Left ventricle myocardium inferior (tissue), 1 donor: ENCODE results near the gene SNAPC3. TPM values are rescaled to one million over a fixed set of nuclear protein-coding genes. Genes with fewer than 3 reads are reported as not detected.
"Not testable (repeated sequence)": the region's sequence is repeated elsewhere in the genome, so short reads cannot be mapped to it uniquely, and the experiment has no call there.

Experiments used
- DNase-seq: peaks from one replicate; pipeline ENCODE4 v3.0.0-alpha.2; 2020
- H3K27ac ChIP-seq: fragments of 200-600 bp; replicated peaks from 2 replicates; pipeline ENCODE4 v1.8.0; 2021
- H3K27me3 ChIP-seq: fragments of 200-600 bp; 2 replicates; pipeline ENCODE4 v1.8.0; 2021; ENCODE audit warnings: low read depth
- H3K36me3 ChIP-seq: fragments of 200-600 bp; 2 replicates; pipeline ENCODE4 v1.8.0; 2021
- H3K4me1 ChIP-seq: fragments of 200-600 bp; 2 replicates; pipeline ENCODE4 v1.8.0; 2021
- H3K4me3 ChIP-seq: fragments of 200-600 bp; 2 replicates; pipeline ENCODE4 v1.8.0; 2021; ENCODE audit warnings: mild to moderate bottlenecking, moderate library complexity
- H3K9me3 ChIP-seq: fragments of 200-600 bp; replicated peaks from 2 replicates; pipeline ENCODE4 v1.8.0; 2021
- CTCF ChIP-seq: fragments of 200-600 bp; IDR thresholded peaks from 2 replicates; pipeline ENCODE4 v1.8.0; 2021; ENCODE audit warnings: antibody characterized with exemption, mild to moderate bottlenecking, borderline replicate concordance
- intact Hi-C: fragments of 100-400 bp; cut with micrococcal nuclease; formaldehyde crosslinking; loops from one replicate; pipeline ENCODE4 v1.11.0; 2022
- total RNA-seq: library from RNA; stranded (reverse); fragmentation: NEBNext Ultra II Directional; extraction: Animal tissue kit (Norgen Biotek cat#: 25700); gene quantifications from one replicate; pipeline ENCODE4 v1.2.1, GENCODE V29; 2021
- donor health status: DM: no; HTN: yes; CAD: no; lungs with severe emphysema.

The SNAPC3 gene
- total RNA-seq, 1 donor from 2014 or later: 32.2 TPM

- Histone ChIP-seq H3K27me3 (no peaks in the 10 kb centered on the region), H3K36me3 (peaks cover 27% of the 10 kb centered on the region), H3K4me1 (peaks cover 72% of the 10 kb centered on the region), H3K9me3 (no peaks in the 10 kb centered on the region), H3K4me3 (no peak overlapping the region), H3K27ac (peak overlapping the region; percentile 27)
- no peak for TF ChIP-seq CTCF
- intact Hi-C loops: loop anchor here (10.0 kb wide), 1 partner anchor 121 kb away; the partner anchor contains the start of gene TTC39B
- no peak for DNase-seq
Observed at GRCh38 chr9:15426019-15426418, 3.3 kb downstream of the SNAPC3 start.

GRCh38 chr9:15427702-15428101, 5.0 kb downstream of the SNAPC3 start:
- intact Hi-C loops: loop anchor here (10.0 kb wide), 1 partner anchor 123 kb away; the partner anchor contains the start of gene TTC39B
- H3K27ac ChIP-seq, H3K9me3 ChIP-seq, H3K4me3 ChIP-seq, H3K27me3 ChIP-seq, DNase-seq: not testable (repeated sequence)
- Histone ChIP-seq H3K36me3 (peaks cover 27% of the 10 kb centered on the region), H3K4me1 (peaks cover 81% of the 10 kb centered on the region)

GRCh38 chr9:15430920-15431844, 8.5 kb downstream of the SNAPC3 start:
- intact Hi-C loops: no loop called here
- H3K9me3 ChIP-seq: no peaks in the 10 kb centered on the region
- no peak for TF ChIP-seq CTCF
- no peak overlapping the region for H3K4me3 ChIP-seq
- H3K27ac ChIP-seq: peak overlapping the region; percentile 16
- no peak for DNase-seq
- peaks cover 36% of the 10 kb centered on the region for H3K36me3 ChIP-seq
- H3K4me1 ChIP-seq: peaks cover 49% of the 10 kb centered on the region
- H3K27me3 ChIP-seq: no peaks in the 10 kb centered on the region

GRCh38 chr9:15433191-15433590, 10.5 kb downstream of the SNAPC3 start:
- H3K4me1 ChIP-seq: peaks cover 40% of the 10 kb centered on the region
- H3K36me3 ChIP-seq: peaks cover 41% of the 10 kb centered on the region
- intact Hi-C loops: no loop called here
- TF ChIP-seq CTCF: no peak
- DNase-seq: no peak
- no peak overlapping the region for H3K27ac ChIP-seq
- no peaks in the 10 kb centered on the region for H3K9me3 ChIP-seq
- H3K27me3 ChIP-seq: no peaks in the 10 kb centered on the region
- H3K4me3 ChIP-seq: no peak overlapping the region

- DNase-seq: no peak
- Histone ChIP-seq H3K4me3 (no peak overlapping the region), H3K9me3 (no peaks in the 10 kb centered on the region), H3K27ac (no peak overlapping the region), H3K27me3 (no peaks in the 10 kb centered on the region), H3K36me3 (peaks cover 41% of the 10 kb centered on the region), H3K4me1 (peaks cover 41% of the 10 kb centered on the region)
- no peak for TF ChIP-seq CTCF
- intact Hi-C loops: no loop called here
Observed at GRCh38 chr9:15433661-15434060, 11.0 kb downstream of the SNAPC3 start.

GRCh38 chr9:15438891-15439290, 16.2 kb downstream of the SNAPC3 start:
- Histone ChIP-seq H3K27me3 (no peaks in the 10 kb centered on the region), H3K36me3 (peaks cover 46% of the 10 kb centered on the region), H3K27ac (no peak overlapping the region), H3K9me3 (no peaks in the 10 kb centered on the region), H3K4me1 (peaks cover 16% of the 10 kb centered on the region), H3K4me3 (no peak overlapping the region)
- no peak for DNase-seq
- no peak for TF ChIP-seq CTCF
- intact Hi-C loops: no loop called here

GRCh38 chr9:15441841-15442240, 19.2 kb downstream of the SNAPC3 start:
- H3K9me3 ChIP-seq, H3K27ac ChIP-seq, DNase-seq, H3K27me3 ChIP-seq, intact Hi-C loops, H3K4me3 ChIP-seq: not testable (repeated sequence)
- Histone ChIP-seq H3K4me1 (peaks cover 19% of the 10 kb centered on the region), H3K36me3 (peaks cover 49% of the 10 kb centered on the region)

GRCh38 chr9:15442264-15442663, 19.6 kb downstream of the SNAPC3 start:
- DNase-seq, H3K4me3 ChIP-seq, H3K27ac ChIP-seq, H3K9me3 ChIP-seq, intact Hi-C loops, H3K27me3 ChIP-seq: not testable (repeated sequence)
- Histone ChIP-seq H3K36me3 (peaks cover 49% of the 10 kb centered on the region), H3K4me1 (peaks cover 19% of the 10 kb centered on the region)
